Measurements from ENCODE around the gene MGST2.

Gene MGST2

GRCh38 chr4:139715746-139716391 lies 50.2 kb downstream of the MGST2 start:
- TF ChIP-seq NFIC (IDR thresholded peaks at IDR 0.05) (no peak), USF1 (IDR thresholded peaks at IDR 0.05) (no peak), MAX (IDR thresholded peaks at IDR 0.05) (no peak), YY1 (IDR thresholded peaks at IDR 0.05; ENCODE audit: low read depth) (no peak), TEAD4 (IDR thresholded peaks at IDR 0.05) (no peak), RAD21 (IDR thresholded peaks at IDR 0.05; ENCODE audit: low read depth) (no peak), CREB1 (IDR thresholded peaks at IDR 0.05; ENCODE audit: low read depth) (no peak), ZBTB7A (IDR thresholded peaks at IDR 0.05; ENCODE audit: low read depth) (no peak), TCF12 (IDR thresholded peaks at IDR 0.05; ENCODE audit: low read depth) (no peak), EGR1 (IDR thresholded peaks at IDR 0.05) (no peak), CEBPB (IDR thresholded peaks at IDR 0.05) (no peak), TAF1 (IDR thresholded peaks at IDR 0.05; ENCODE audit: low read depth) (no peak), EP300 (IDR thresholded peaks at IDR 0.05; ENCODE audit: borderline replicate concordance) (no peak), FOXM1 (IDR thresholded peaks at IDR 0.05; ENCODE audit: borderline replicate concordance, low read depth) (no peak), REST (IDR thresholded peaks at IDR 0.05; ENCODE audit: low read depth) (no peak)

- TF ChIP-seq EP300 (IDR thresholded peaks at IDR 0.05; ENCODE audit: borderline replicate concordance) (no peak), REST (IDR thresholded peaks at IDR 0.05; ENCODE audit: low read depth) (no peak), EGR1 (IDR thresholded peaks at IDR 0.05) (no peak), YY1 (IDR thresholded peaks at IDR 0.05; ENCODE audit: low read depth) (no peak)
Measured at GRCh38 chr4:139718358-139718757, 52.7 kb downstream of the MGST2 start.

GRCh38 chr4:139718833-139719232 lies 53.2 kb downstream of the MGST2 start:
- TF ChIP-seq USF1 (IDR thresholded peaks at IDR 0.05) (no peak), RAD21 (IDR thresholded peaks at IDR 0.05; ENCODE audit: low read depth) (no peak), ZBTB7A (IDR thresholded peaks at IDR 0.05; ENCODE audit: low read depth) (no peak), TEAD4 (IDR thresholded peaks at IDR 0.05) (no peak), NFIC (IDR thresholded peaks at IDR 0.05) (no peak), YY1 (IDR thresholded peaks at IDR 0.05; ENCODE audit: low read depth) (no peak), REST (IDR thresholded peaks at IDR 0.05; ENCODE audit: low read depth) (no peak), TCF12 (IDR thresholded peaks at IDR 0.05; ENCODE audit: low read depth) (no peak), MAX (IDR thresholded peaks at IDR 0.05) (no peak)

GRCh38 chr4:139719381-139720101 lies 53.9 kb downstream of the MGST2 start:
- TF ChIP-seq EP300 (IDR thresholded peaks at IDR 0.05; ENCODE audit: borderline replicate concordance) (no peak), USF1 (IDR thresholded peaks at IDR 0.05) (no peak), NFIC (IDR thresholded peaks at IDR 0.05) (no peak), MAX (IDR thresholded peaks at IDR 0.05) (no peak), REST (IDR thresholded peaks at IDR 0.05; ENCODE audit: low read depth) (no peak), TEAD4 (IDR thresholded peaks at IDR 0.05) (no peak), CREB1 (IDR thresholded peaks at IDR 0.05; ENCODE audit: low read depth) (no peak), FOXM1 (IDR thresholded peaks at IDR 0.05; ENCODE audit: borderline replicate concordance, low read depth) (no peak), CEBPB (IDR thresholded peaks at IDR 0.05) (no peak), YY1 (IDR thresholded peaks at IDR 0.05; ENCODE audit: low read depth) (no peak), ZBTB7A (IDR thresholded peaks at IDR 0.05; ENCODE audit: low read depth) (no peak), TCF12 (IDR thresholded peaks at IDR 0.05; ENCODE audit: low read depth) (no peak), RAD21 (IDR thresholded peaks at IDR 0.05; ENCODE audit: low read depth) (no peak), TAF1 (IDR thresholded peaks at IDR 0.05; ENCODE audit: low read depth) (no peak), EGR1 (IDR thresholded peaks at IDR 0.05) (no peak)
